Astrocyte (in vitro differentiated cells and primary cell): Measurements from ENCODE around the gene AGAP5. TPM values are rescaled to one million over a fixed set of nuclear protein-coding genes. Genes with fewer than 3 reads are reported as not detected.
A peak's percentile ranks its signal among the peaks of the same experiment; 100 is the strongest.

ENCODE experiments used
- DNase-seq: peaks from one replicate; pipeline ENCODE4 v3.0.0-alpha.2; 2010; ENCODE audit warnings: low read depth
- FAIRE-seq: peaks from 2 replicates; lab custom pipeline; 2011; peaks lifted over from hg19 to GRCh38; lab: Jason Lieb, UNC
- H2AFZ ChIP-seq: 2 replicates; pipeline ENCODE4 v1.6.0; 2012; ENCODE audit warnings: low read depth, low read length, inconsistent platforms
- H3K27ac ChIP-seq: 2 replicates; pipeline ENCODE4 v1.5.1; 2011; ENCODE audit warnings: low read depth, low read length, inconsistent platforms
- H3K27me3 ChIP-seq: 2 replicates; pipeline ENCODE4 v1.6.0; 2011; ENCODE audit warnings: low read length, inconsistent platforms; ENCODE audit not compliant: insufficient read depth
- H3K36me3 ChIP-seq: 2 replicates; pipeline ENCODE4 v1.5.1; 2011; ENCODE audit warnings: low read length, inconsistent platforms; ENCODE audit not compliant: insufficient read depth
- H3K4me1 ChIP-seq: 2 replicates; pipeline ENCODE4 v1.5.1; 2011; ENCODE audit warnings: low read length, inconsistent platforms; ENCODE audit not compliant: insufficient read depth
- H3K4me2 ChIP-seq: 2 replicates; pipeline ENCODE4 v1.6.0; 2012; ENCODE audit warnings: low read length, inconsistent platforms
- H3K4me3 ChIP-seq: 2 replicates; pipeline ENCODE4 v1.5.1; 2011; ENCODE audit warnings: low read depth, mild to moderate bottlenecking, low read length, inconsistent platforms; ENCODE audit not compliant: insufficient read depth
- H3K79me2 ChIP-seq: 2 replicates; pipeline ENCODE4 v1.6.0; 2012; ENCODE audit warnings: mild to moderate bottlenecking, low read length, inconsistent platforms; ENCODE audit not compliant: insufficient read depth
- H3K9ac ChIP-seq: 2 replicates; pipeline ENCODE4 v1.6.0; 2012; ENCODE audit warnings: mild to moderate bottlenecking, low read length, inconsistent platforms
- H3K9me3 ChIP-seq: 2 replicates; pipeline ENCODE4 v1.5.1; 2012; ENCODE audit warnings: low read depth, mild to moderate bottlenecking, low read length, inconsistent platforms; ENCODE audit not compliant: insufficient read depth
- H4K20me1 ChIP-seq: 2 replicates; pipeline ENCODE4 v1.6.0; 2012; ENCODE audit warnings: low read length, inconsistent platforms; ENCODE audit not compliant: insufficient read depth
- H3K27ac Mint-ChIP-seq: one replicate; pipeline ENCODE4 v1.8.0; 2021; ENCODE audit warnings: mild to moderate bottlenecking, mixed read lengths; ENCODE audit not compliant: unreplicated experiment
- H3K27me3 Mint-ChIP-seq: one replicate; pipeline ENCODE4 v1.8.0; 2021; ENCODE audit warnings: low read depth, mixed read lengths; ENCODE audit not compliant: unreplicated experiment
- H3K36me3 Mint-ChIP-seq: one replicate; pipeline ENCODE4 v1.8.0; 2021; ENCODE audit warnings: low read depth, mixed read lengths; ENCODE audit not compliant: unreplicated experiment
- H3K4me1 Mint-ChIP-seq: one replicate; pipeline ENCODE4 v1.8.0; 2021; ENCODE audit warnings: low read depth, mixed read lengths; ENCODE audit not compliant: unreplicated experiment
- H3K4me3 Mint-ChIP-seq: one replicate; pipeline ENCODE4 v1.8.0; 2021; ENCODE audit warnings: mild to moderate bottlenecking, moderate library complexity, mixed read lengths; ENCODE audit not compliant: unreplicated experiment
- H3K9me3 Mint-ChIP-seq: one replicate; pipeline ENCODE4 v1.8.0; 2021; ENCODE audit warnings: mild to moderate bottlenecking, mixed read lengths; ENCODE audit not compliant: unreplicated experiment
- CTCF ChIP-seq: IDR thresholded peaks from 2 replicates; pipeline ENCODE4 v1.5.1; 2011; ENCODE audit warnings: low read depth, mild to moderate bottlenecking, inconsistent platforms, low read length, moderate library complexity; ENCODE audit not compliant: insufficient read depth
- EZH2 ChIP-seq: IDR thresholded peaks from 2 replicates; pipeline ENCODE4 v1.6.1; 2012; ENCODE audit warnings: mild to moderate bottlenecking, low read length, inconsistent platforms; ENCODE audit not compliant: insufficient read depth
- total RNA-seq: library from RNA; stranded (reverse); gene quantifications from 2 replicates; pipeline ENCODE4 v1.2.1, GENCODE V29; 2021

The AGAP5 gene
- total RNA-seq, 1 donor from 2014 or later, result 5.1 TPM

GRCh38 chr10:73647875-73648651, 49.8 kb downstream of the AGAP5 start:
- Mint-ChIP-seq H3K36me3 (no peaks in the 10 kb centered on the region), H3K27me3 (no peaks in the 10 kb centered on the region), H3K4me3 (peak overlapping the region; percentile 30), H3K9me3 (no peaks in the 10 kb centered on the region), H3K4me1 (peaks cover 44% of the 10 kb centered on the region), H3K27ac (no peak overlapping the region)
- peak overlapping the region; percentile 88 for H3K4me2 ChIP-seq
- no peak for FAIRE-seq
- peak overlapping the region; percentile 48 for H3K4me3 ChIP-seq
- no peak overlapping the region for H3K27ac ChIP-seq
- H3K79me2 ChIP-seq, result no peaks in the 10 kb centered on the region
- H3K36me3 ChIP-seq, result no peaks in the 10 kb centered on the region
- no peaks in the 10 kb centered on the region for H4K20me1 ChIP-seq
- H3K9ac ChIP-seq, result peak overlapping the region; percentile 75
- peak overlapping the region; percentile 85 for H2AFZ ChIP-seq
- H3K4me1 ChIP-seq, result peaks cover 33% of the 10 kb centered on the region
- DNase-seq, result no peak
- no peaks in the 10 kb centered on the region for H3K27me3 ChIP-seq
- H3K9me3 ChIP-seq, result no peaks in the 10 kb centered on the region
- TF ChIP-seq EZH2 (no peak), CTCF (no peak)

GRCh38 chr10:73647211-73647874, 50.6 kb downstream of the AGAP5 start:
- H3K36me3 Mint-ChIP-seq, result no peaks in the 10 kb centered on the region
- Histone ChIP-seq H3K9ac (peak overlapping the region; percentile 75), H3K4me2 (peak overlapping the region; percentile 88), H3K4me3 (peak overlapping the region; percentile 48), H3K9me3 (no peaks in the 10 kb centered on the region), H3K27ac (no peak overlapping the region), H4K20me1 (no peaks in the 10 kb centered on the region), H3K27me3 (no peaks in the 10 kb centered on the region), H2AFZ (peak overlapping the region; percentile 85), H3K36me3 (no peaks in the 10 kb centered on the region), H3K4me1 (peaks cover 33% of the 10 kb centered on the region), H3K79me2 (no peaks in the 10 kb centered on the region)
- no peak for TF ChIP-seq EZH2
- TF ChIP-seq CTCF, result no peak
- no peaks in the 10 kb centered on the region for H3K27me3 Mint-ChIP-seq
- H3K27ac Mint-ChIP-seq, result no peak overlapping the region
- peak overlapping the region; percentile 56 for H3K4me3 Mint-ChIP-seq
- DNase-seq (no peak), FAIRE-seq (no peak)
- peaks cover 46% of the 10 kb centered on the region for H3K4me1 Mint-ChIP-seq
- no peaks in the 10 kb centered on the region for H3K9me3 Mint-ChIP-seq
